Measurements from ENCODE around the gene SEMA3C.

Gene SEMA3C

DNA sequence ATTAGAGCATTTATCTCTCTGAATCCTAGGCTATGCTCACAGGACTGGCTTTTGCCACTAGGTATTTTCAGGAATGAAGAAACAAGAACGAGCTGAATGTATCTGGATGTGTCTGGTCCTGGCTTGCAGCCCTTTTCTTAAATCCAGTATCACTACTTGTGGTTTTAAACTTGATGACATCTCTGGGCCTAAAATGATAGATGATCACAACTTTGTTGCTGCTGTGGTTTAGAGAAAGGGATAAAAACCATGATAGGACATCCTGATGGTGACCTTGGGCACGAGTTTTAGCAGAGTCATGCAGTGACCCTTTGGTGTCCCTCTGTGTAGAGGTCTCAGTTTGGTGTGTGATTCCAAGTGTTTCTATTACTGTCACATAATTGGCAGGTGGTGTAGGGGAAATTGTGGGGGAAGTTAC is 31.7 kb upstream of the SEMA3C start:
- TF ChIP-seq, protein P1, sequence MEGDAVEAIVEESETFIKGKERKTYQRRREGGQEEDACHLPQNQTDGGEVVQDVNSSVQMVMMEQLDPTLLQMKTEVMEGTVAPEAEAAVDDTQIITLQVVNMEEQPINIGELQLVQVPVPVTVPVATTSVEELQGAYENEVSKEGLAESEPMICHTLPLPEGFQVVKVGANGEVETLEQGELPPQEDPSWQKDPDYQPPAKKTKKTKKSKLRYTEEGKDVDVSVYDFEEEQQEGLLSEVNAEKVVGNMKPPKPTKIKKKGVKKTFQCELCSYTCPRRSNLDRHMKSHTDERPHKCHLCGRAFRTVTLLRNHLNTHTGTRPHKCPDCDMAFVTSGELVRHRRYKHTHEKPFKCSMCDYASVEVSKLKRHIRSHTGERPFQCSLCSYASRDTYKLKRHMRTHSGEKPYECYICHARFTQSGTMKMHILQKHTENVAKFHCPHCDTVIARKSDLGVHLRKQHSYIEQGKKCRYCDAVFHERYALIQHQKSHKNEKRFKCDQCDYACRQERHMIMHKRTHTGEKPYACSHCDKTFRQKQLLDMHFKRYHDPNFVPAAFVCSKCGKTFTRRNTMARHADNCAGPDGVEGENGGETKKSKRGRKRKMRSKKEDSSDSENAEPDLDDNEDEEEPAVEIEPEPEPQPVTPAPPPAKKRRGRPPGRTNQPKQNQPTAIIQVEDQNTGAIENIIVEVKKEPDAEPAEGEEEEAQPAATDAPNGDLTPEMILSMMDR (conservative IDR thresholded peaks at IDR 0.05) = no peak
- H3K27ac ChIP-seq = no peak overlapping the region

GRCh38 chr7:80949449-80949848 is 30.6 kb upstream of the SEMA3C start:
- H3K27ac ChIP-seq = no peak overlapping the region
- TF ChIP-seq, protein P1 (conservative IDR thresholded peaks at IDR 0.05) = no peak

GRCh38 chr7:80946858-80947257 is 28.0 kb upstream of the SEMA3C start:
- H3K27ac ChIP-seq = no peak overlapping the region
- TF ChIP-seq, protein P1 (conservative IDR thresholded peaks at IDR 0.05) = no peak

DNA sequence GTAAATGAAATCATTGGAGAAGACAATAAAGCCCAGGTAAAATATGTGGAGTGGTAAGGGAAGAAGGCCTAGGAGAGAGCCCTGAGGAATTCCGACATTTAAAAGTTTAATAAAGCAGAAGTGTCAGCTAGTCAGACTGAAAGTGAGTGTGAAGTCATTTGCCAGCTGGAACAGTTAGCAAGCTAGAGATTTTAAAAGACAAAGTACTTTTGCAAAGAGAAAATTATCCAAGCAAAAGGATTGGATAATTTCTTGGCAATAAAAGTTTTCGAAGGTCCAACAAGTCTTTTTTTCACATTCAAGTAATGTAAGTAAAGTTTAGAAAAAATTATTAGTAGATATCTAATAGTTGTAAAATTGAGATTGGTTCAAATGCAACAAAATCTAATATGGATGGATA is 27.1 kb upstream of the SEMA3C start:
- TF ChIP-seq, protein P1 (conservative IDR thresholded peaks at IDR 0.05) = no peak

GRCh38 chr7:80943342-80943741 is 24.5 kb upstream of the SEMA3C start:
- TF ChIP-seq, protein P1 (conservative IDR thresholded peaks at IDR 0.05) = no peak
- H3K27ac ChIP-seq = no peak overlapping the region

More for the DNA sequence above, 27.1 kb upstream of the SEMA3C start:
- no peak overlapping the region for H3K27ac ChIP-seq

DNA sequence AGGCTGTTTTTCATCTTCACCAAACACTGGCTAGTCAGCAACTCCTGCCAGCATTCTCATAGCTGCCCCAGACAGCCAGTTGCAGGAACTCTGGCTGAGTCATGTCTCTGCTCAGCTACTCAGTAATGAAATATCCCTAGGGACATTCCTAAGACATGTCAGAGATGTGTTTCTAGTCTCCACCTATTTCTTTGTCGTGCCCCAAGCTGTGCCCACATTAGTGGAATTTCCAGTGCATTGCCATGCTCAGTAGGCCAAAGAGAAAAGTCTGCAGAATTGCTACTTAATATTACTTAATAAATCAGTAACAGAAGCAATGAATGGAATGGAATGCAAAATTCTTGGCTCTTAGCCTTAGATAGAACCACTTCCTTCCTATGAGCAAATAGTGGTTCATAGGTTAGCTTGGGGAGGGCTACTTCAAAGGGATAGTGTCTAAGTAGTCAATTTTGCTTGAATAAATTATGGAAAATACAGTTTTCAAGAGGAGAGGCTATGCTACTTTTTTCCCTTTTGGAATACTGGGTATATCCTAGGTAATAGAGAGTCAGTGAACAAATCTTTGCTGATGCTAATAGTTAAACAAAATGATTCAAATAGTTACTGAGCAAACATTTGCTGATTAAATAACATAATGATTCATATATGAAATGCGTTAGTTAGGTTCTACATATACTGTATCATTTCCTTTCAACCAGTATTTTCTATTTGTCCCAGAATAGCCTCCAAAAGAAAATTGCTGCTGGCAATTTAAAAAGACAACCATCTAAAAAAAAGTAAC is 23.6 kb upstream of the SEMA3C start:
- H3K27ac ChIP-seq = peak overlapping the region; percentile 10; the same call in 1 of the 2 replicates
- TF ChIP-seq, protein P1 (conservative IDR thresholded peaks at IDR 0.05) = no peak

DNA sequence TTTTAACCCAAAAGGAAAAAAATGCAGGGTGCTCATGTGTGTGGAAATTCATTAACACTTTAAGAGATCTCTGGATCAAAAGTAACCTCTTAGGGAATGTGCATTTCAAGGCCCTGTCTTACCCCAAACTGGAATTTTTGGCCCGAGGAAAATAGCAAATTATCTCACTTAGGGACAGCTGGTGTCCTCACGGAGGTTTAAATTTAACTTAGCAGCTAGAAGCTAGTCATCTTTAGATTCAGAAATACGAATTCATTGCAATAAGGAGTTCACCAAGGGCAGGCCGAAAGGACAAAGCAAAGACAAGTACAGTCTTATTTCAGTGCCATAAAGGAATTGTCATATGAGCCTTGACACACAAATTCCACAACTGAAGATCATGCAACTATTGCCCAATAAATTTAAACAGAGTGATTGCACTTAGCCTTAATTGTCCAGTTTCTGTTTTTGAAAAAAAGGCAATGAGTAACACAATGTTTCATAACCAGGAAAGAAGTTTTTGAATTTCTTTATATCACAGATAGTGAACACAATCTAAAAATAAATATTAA is 22.4 kb upstream of the SEMA3C start:
- H3K27ac ChIP-seq = peak overlapping the region; percentile 6; the same call in 1 of the 2 replicates
- TF ChIP-seq, protein P1 (conservative IDR thresholded peaks at IDR 0.05) = no peak

Measured in VCaP (cell line).